GM23338 (cell line): ENCODE results near the gene PTPRF. TPM values are rescaled to one million over a fixed set of nuclear protein-coding genes. Genes with fewer than 3 reads are reported as not detected.

Source experiments
- ATAC-seq: fragments of 200-7000 bp; cut with Tn5 transposase; 3 replicates; pipeline ENCODE4 v1.9.1; 2020
- DNase-seq: peaks from one replicate; pipeline ENCODE4 v3.0.0-alpha.2; 2015; ENCODE audit warnings: low spot score
- H2AFZ ChIP-seq: fragments of 200-600 bp; sonication (generic); 2 replicates; pipeline ENCODE4 v1.8.0; 2016; ENCODE audit warnings: antibody characterized with exemption, mild to moderate bottlenecking, moderate library complexity
- H3F3A ChIP-seq: fragments of 200-600 bp; sonication (generic); replicated peaks from 2 replicates; pipeline ENCODE4 v1.8.0; 2017; ENCODE audit warnings: antibody characterized with exemption, mixed run types, low read depth
- H3K27ac ChIP-seq: fragments of 200-600 bp; sonication (generic); 2 replicates; pipeline ENCODE4 v1.6.1; 2016; ENCODE audit warnings: low read depth
- H3K27me3 ChIP-seq: fragments of 200-600 bp; sonication (generic); 2 replicates; pipeline ENCODE4 v1.8.0; 2016; ENCODE audit warnings: mild to moderate bottlenecking, mixed run types, moderate library complexity; ENCODE audit not compliant: insufficient read depth
- H3K36me3 ChIP-seq: fragments of 200-600 bp; sonication (generic); 2 replicates; pipeline ENCODE4 v1.8.0; 2016; ENCODE audit warnings: mild to moderate bottlenecking; ENCODE audit not compliant: insufficient read depth
- H3K4me1 ChIP-seq: fragments of 200-600 bp; sonication (generic); 2 replicates; pipeline ENCODE4 v1.8.0; 2016; ENCODE audit warnings: mild to moderate bottlenecking, moderate library complexity; ENCODE audit not compliant: insufficient read depth
- H3K4me2 ChIP-seq: fragments of 200-600 bp; sonication (generic); 2 replicates; pipeline ENCODE4 v1.7.1; 2017; ENCODE audit warnings: mixed run types
- H3K4me3 ChIP-seq: fragments of 200-600 bp; sonication (generic); 2 replicates; pipeline ENCODE4 v1.6.1; 2016; ENCODE audit warnings: mixed run types
- H3K79me2 ChIP-seq: fragments of 200-600 bp; sonication (generic); replicated peaks from 2 replicates; pipeline ENCODE4 v1.8.0; 2017; ENCODE audit warnings: mild to moderate bottlenecking; ENCODE audit not compliant: insufficient read depth
- H3K9me2 ChIP-seq: fragments of 200-600 bp; sonication (generic); 2 replicates; pipeline ENCODE4 v1.8.0; 2017; ENCODE audit not compliant: insufficient read depth
- H4K20me1 ChIP-seq: fragments of 200-600 bp; sonication (generic); replicated peaks from 2 replicates; pipeline ENCODE4 v1.8.0; 2017; ENCODE audit warnings: mild to moderate bottlenecking; ENCODE audit not compliant: insufficient read depth
- H3K27ac Mint-ChIP-seq: 2 replicates; pipeline ENCODE4 v1.8.0; 2020; ENCODE audit warnings: inconsistent platforms, mild to moderate bottlenecking, moderate library complexity, mixed read lengths
- H3K27me3 Mint-ChIP-seq: 3 replicates; pipeline ENCODE4 v1.8.0; 2022; ENCODE audit warnings: low read depth, mild to moderate bottlenecking, moderate library complexity, mixed read lengths, inconsistent platforms; ENCODE audit not compliant: insufficient read depth, poor library complexity
- H3K36me3 Mint-ChIP-seq: 3 replicates; pipeline ENCODE4 v1.8.0; 2021; ENCODE audit warnings: low read depth, mild to moderate bottlenecking, inconsistent platforms, moderate library complexity, mixed read lengths
- H3K4me1 Mint-ChIP-seq: 3 replicates; pipeline ENCODE4 v1.8.0; 2020; ENCODE audit warnings: mild to moderate bottlenecking, inconsistent platforms, mixed read lengths
- H3K4me3 Mint-ChIP-seq: 3 replicates; pipeline ENCODE4 v1.8.0; 2021; ENCODE audit warnings: moderate library complexity, mild to moderate bottlenecking, inconsistent platforms, mixed read lengths
- H3K9me3 Mint-ChIP-seq: 3 replicates; pipeline ENCODE4 v1.8.0; 2020; ENCODE audit warnings: moderate library complexity, mild to moderate bottlenecking, inconsistent platforms, mixed read lengths
- CREB1 ChIP-seq: fragments of 250-450 bp; sonication (Bioruptor Pico); IDR thresholded peaks from 2 replicates; pipeline ENCODE4 v1.5.0; 2020; ENCODE audit warnings: low read depth, mild to moderate bottlenecking, moderate library complexity
- CTCF ChIP-seq, 2 experiments: fragments of 200-600 bp in 1 of 2; sonication (generic) in 1 of 2; conservative IDR thresholded peaks; 2 replicates each; pipeline versions ENCODE4 v1.5.1 to v1.6.1; 2016 to 2017; ENCODE audit warnings: antibody characterized with exemption in 2 of 2, low read depth in 2 of 2, mild to moderate bottlenecking in 2 of 2, moderate library complexity in 1 of 2
- ZNF114 ChIP-seq: fragments of 250-450 bp; sonication (Bioruptor Pico); IDR thresholded peaks from 2 replicates; pipeline ENCODE4 v1.5.0; 2020; ENCODE audit warnings: mild to moderate bottlenecking, moderate library complexity
- ZNF462 ChIP-seq: fragments of 250-450 bp; sonication (Bioruptor Pico); IDR thresholded peaks from 2 replicates; pipeline ENCODE4 v1.5.0; 2020; ENCODE audit warnings: mild to moderate bottlenecking, moderate library complexity
- polyA plus RNA-seq: library from polyadenylated mRNA; unstranded; fragments of >200 nt; fragmentation: Nextera tagmentation; extraction: Ambion mirVana; gene quantifications from 2 replicates; pipeline ENCODE4 v1.2.1, GENCODE V29; 2016
- total RNA-seq: library from RNA; depleted of rRNA; stranded (reverse); fragments of >200 nt; shearing (Covaris generic); gene quantifications from 2 replicates; pipeline ENCODE4 v1.2.3, GENCODE V29; 2014

PTPRF gene
- total and polyA plus RNA-seq, 2 experiments from 2014 or later: 52.4 to 173 TPM

- Mint-ChIP-seq H3K36me3 (peaks cover 32% of the 10 kb centered on the region), H3K4me3 (no peak overlapping the region), H3K27ac (no peak overlapping the region), H3K4me1 (no peaks in the 10 kb centered on the region; the same call in 2 of the 3 replicates), H3K27me3 (peaks cover 7% of the 10 kb centered on the region), H3K9me3 (no peaks in the 10 kb centered on the region)
- Histone ChIP-seq H3K4me2 (no peak overlapping the region), H3K36me3 (peaks cover 13% of the 10 kb centered on the region; the same call in 1 of the 2 replicates), H3K27ac (no peak overlapping the region), H3K27me3 (no peaks in the 10 kb centered on the region), H3F3A (no peaks in the 10 kb centered on the region), H4K20me1 (peaks cover 3% of the 10 kb centered on the region; the same call in 1 of the 2 replicates), H3K79me2 (no peaks in the 10 kb centered on the region), H2AFZ (no peak overlapping the region), H3K9me2 (no peaks in the 10 kb centered on the region), H3K4me3 (no peak overlapping the region), H3K4me1 (no peaks in the 10 kb centered on the region)
- ATAC-seq: peak; percentile 58
- TF ChIP-seq ZNF462 (CRISPR knock-in tag) (no peak), ZNF114 (CRISPR knock-in tag) (no peak), CREB1 (CRISPR knock-in tag) (no peak), CTCF (conservative IDR thresholded peaks at IDR 0.05; ENCODE audit: low read depth in 2 of 2) (peak in 1 of 2 experiments; percentile 31; a peak in 2 of 4 replicates)
- DNase-seq: peak; percentile 41
These were observed 69.6 kb downstream of the PTPRF start for GRCh38 chr1:43600033-43601020.
